H9 (cell line): ENCODE results near the gene TM2D1. TPM values are rescaled to one million over a fixed set of nuclear protein-coding genes. Genes with fewer than 3 reads are reported as not detected.

Experiments used
- DNase-seq: peaks from one replicate; pipeline ENCODE4 v3.0.0-alpha.2; 2017
- H2AFZ ChIP-seq: one replicate; pipeline ENCODE4 v1.6.1; 2013; ENCODE audit warnings: mild to moderate bottlenecking, low read length, control low read depth, moderate library complexity
- H2AK5ac ChIP-seq: 2 replicates; pipeline ENCODE4 v1.6.1; 2013; ENCODE audit warnings: low read length, control low read depth, mixed read lengths; ENCODE audit not compliant: insufficient read length
- H2BK120ac ChIP-seq: one replicate; pipeline ENCODE4 v1.6.1; 2013; ENCODE audit warnings: low read depth, mild to moderate bottlenecking, low read length, control low read depth, inconsistent platforms; ENCODE audit not compliant: poor library complexity, severe bottlenecking
- H2BK12ac ChIP-seq: 2 replicates; pipeline ENCODE4 v1.6.1; 2013; ENCODE audit warnings: low read length, control low read depth, mixed read lengths, low read depth; ENCODE audit not compliant: insufficient read length
- H2BK15ac ChIP-seq: 2 replicates; pipeline ENCODE4 v1.6.1; 2013; ENCODE audit warnings: low read depth, low read length, control low read depth
- H2BK20ac ChIP-seq: one replicate; pipeline ENCODE4 v1.6.1; 2013; ENCODE audit warnings: low read depth, mild to moderate bottlenecking, low read length, control low read depth, inconsistent platforms; ENCODE audit not compliant: poor library complexity, severe bottlenecking
- H2BK5ac ChIP-seq: 2 replicates; pipeline ENCODE4 v1.6.1; 2013; ENCODE audit warnings: low read length, control low read depth, mixed read lengths; ENCODE audit not compliant: insufficient read length
- H3K14ac ChIP-seq: 2 replicates; pipeline ENCODE4 v1.6.1; 2013; ENCODE audit warnings: low read length, control low read depth; ENCODE audit not compliant: insufficient read depth
- H3K18ac ChIP-seq: 2 replicates; pipeline ENCODE4 v1.6.1; 2013; ENCODE audit warnings: low read depth, mild to moderate bottlenecking, mixed read lengths, low read length, control low read depth; ENCODE audit not compliant: insufficient read length
- H3K23ac ChIP-seq: 2 replicates; pipeline ENCODE4 v1.6.1; 2013; ENCODE audit warnings: low read length, control low read depth, mixed read lengths, low read depth; ENCODE audit not compliant: insufficient read length
- H3K23me2 ChIP-seq: 2 replicates; pipeline ENCODE4 v1.6.1; 2013; ENCODE audit warnings: low read depth, mild to moderate bottlenecking, mixed read lengths, low read length, control low read depth; ENCODE audit not compliant: insufficient read length, poor library complexity, severe bottlenecking
- H3K27ac ChIP-seq: 2 replicates; pipeline ENCODE4 v1.5.1; 2013; ENCODE audit warnings: low read length, control low read depth, mixed read lengths, low read depth; ENCODE audit not compliant: insufficient read length
- H3K27me3 ChIP-seq: 2 replicates; pipeline ENCODE4 v1.6.1; 2013; ENCODE audit warnings: low read length, control low read depth, inconsistent platforms; ENCODE audit not compliant: insufficient read depth
- H3K4ac ChIP-seq: 2 replicates; pipeline ENCODE4 v1.6.1; 2013; ENCODE audit warnings: low read depth, mild to moderate bottlenecking, control low read depth, inconsistent platforms, low read length, moderate library complexity
- H3K4me1 ChIP-seq: 2 replicates; pipeline ENCODE4 v1.6.1; 2013; ENCODE audit warnings: low read length, control low read depth, inconsistent platforms; ENCODE audit not compliant: insufficient read depth
- H3K4me2 ChIP-seq: 2 replicates; pipeline ENCODE4 v1.6.1; 2013; ENCODE audit warnings: low read length, control low read depth, mixed read lengths; ENCODE audit not compliant: insufficient read length, insufficient read depth
- H3K56ac ChIP-seq: 2 replicates; pipeline ENCODE4 v1.6.1; 2013; ENCODE audit warnings: low read depth, mild to moderate bottlenecking, mixed read lengths, low read length, control low read depth; ENCODE audit not compliant: insufficient read length
- H3K79me1 ChIP-seq: 2 replicates; pipeline ENCODE4 v1.6.1; 2013; ENCODE audit warnings: low read depth, mild to moderate bottlenecking, moderate library complexity, low read length, control low read depth, inconsistent platforms; ENCODE audit not compliant: insufficient read depth, poor library complexity, severe bottlenecking
- H3K79me2 ChIP-seq: 2 replicates; pipeline ENCODE4 v1.6.1; 2013; ENCODE audit warnings: low read length, control low read depth, inconsistent platforms; ENCODE audit not compliant: insufficient read depth
- H3K9ac ChIP-seq: 2 replicates; pipeline ENCODE4 v1.6.1; 2013; ENCODE audit warnings: low read length, control low read depth, mixed read lengths; ENCODE audit not compliant: insufficient read length; ENCODE audit errors: extremely low read depth
- H3K9me3 ChIP-seq: one replicate; pipeline ENCODE4 v1.6.1; 2013; ENCODE audit warnings: low read depth, low read length, inconsistent platforms; ENCODE audit not compliant: control insufficient read depth
- H3T11ph ChIP-seq: one replicate; pipeline ENCODE4 v1.6.1; 2013; ENCODE audit warnings: mild to moderate bottlenecking, low read length, control low read depth, inconsistent platforms
- H4K20me1 ChIP-seq: one replicate; pipeline ENCODE4 v1.6.1; 2013; ENCODE audit not compliant: control insufficient read depth, insufficient read length, insufficient read depth
- H4K5ac ChIP-seq: 2 replicates; pipeline ENCODE4 v1.6.1; 2013; ENCODE audit warnings: low read depth, mild to moderate bottlenecking, mixed read lengths, low read length, control low read depth; ENCODE audit not compliant: insufficient read length
- H4K8ac ChIP-seq: replicated peaks from 2 replicates; pipeline ENCODE4 v1.6.1; 2013; ENCODE audit warnings: low read length, control low read depth, mixed read lengths, low read depth; ENCODE audit not compliant: insufficient read length
- H4K91ac ChIP-seq: 2 replicates; pipeline ENCODE4 v1.6.1; 2013; ENCODE audit warnings: low read depth, mild to moderate bottlenecking, moderate library complexity, mixed read lengths, low read length, control low read depth; ENCODE audit not compliant: insufficient read length
- H3K27ac Mint-ChIP-seq, 3 experiments: 2 replicates in 2 of 3; 3 replicates in 1 of 3; pipeline ENCODE4 v1.8.0; 2020 to 2021; ENCODE audit warnings: mixed read lengths in 3 of 3, mild to moderate bottlenecking in 1 of 3, moderate library complexity in 1 of 3
- H3K27me3 Mint-ChIP-seq: 2 replicates; pipeline ENCODE4 v1.8.0; 2021; ENCODE audit warnings: low read depth, mild to moderate bottlenecking, moderate library complexity, mixed read lengths
- H3K36me3 Mint-ChIP-seq, 3 experiments: 2 replicates in 2 of 3; 3 replicates in 1 of 3; pipeline ENCODE4 v1.8.0; 2020 to 2021; ENCODE audit warnings: low read depth in 3 of 3, mixed read lengths in 3 of 3; ENCODE audit not compliant: insufficient read depth in 1 of 3
- H3K4me1 Mint-ChIP-seq, 2 experiments: 2 replicates each; pipeline ENCODE4 v1.8.0; 2020; ENCODE audit warnings: mixed read lengths in 2 of 2
- H3K4me3 Mint-ChIP-seq, 2 experiments: 2 replicates in 1 of 2; 3 replicates in 1 of 2; pipeline ENCODE4 v1.8.0; 2020 to 2021; ENCODE audit warnings: mild to moderate bottlenecking in 2 of 2, mixed read lengths in 2 of 2, moderate library complexity in 1 of 2
- H3K9me3 Mint-ChIP-seq, 2 experiments: 2 replicates in 1 of 2; 3 replicates in 1 of 2; pipeline ENCODE4 v1.8.0; 2020; ENCODE audit warnings: mild to moderate bottlenecking in 2 of 2, mixed read lengths in 2 of 2, moderate library complexity in 1 of 2
- WGBS: extraction: QIAGEN DNeasy Blood & Tissue Kit; methylation state at CpG from one replicate; pipeline ENCODE4 v1.1.7; 2013; ENCODE audit warnings: missing lambda C conversion rate, low lambda C conversion rate, mixed read lengths; ENCODE audit not compliant: insufficient read length; ENCODE audit errors: extremely low coverage; 5-methylcytosine and 5-hydroxymethylcytosine counted together
- total RNA-seq: library from RNA; stranded (reverse); gene quantifications from 2 replicates; pipeline ENCODE4 v1.2.1, GENCODE V29; 2021
- TF ChIP-seq, protein P1 (sequence below): fragments of 200-600 bp; sonication (generic); conservative IDR thresholded peaks from 3 replicates; pipeline ENCODE4 v1.8.0; 2021; ENCODE audit warnings: antibody characterized with exemption, mild to moderate bottlenecking

Gene TM2D1
- total RNA-seq, 1 experiment from 2014 or later, result 20.3 TPM

DNA sequence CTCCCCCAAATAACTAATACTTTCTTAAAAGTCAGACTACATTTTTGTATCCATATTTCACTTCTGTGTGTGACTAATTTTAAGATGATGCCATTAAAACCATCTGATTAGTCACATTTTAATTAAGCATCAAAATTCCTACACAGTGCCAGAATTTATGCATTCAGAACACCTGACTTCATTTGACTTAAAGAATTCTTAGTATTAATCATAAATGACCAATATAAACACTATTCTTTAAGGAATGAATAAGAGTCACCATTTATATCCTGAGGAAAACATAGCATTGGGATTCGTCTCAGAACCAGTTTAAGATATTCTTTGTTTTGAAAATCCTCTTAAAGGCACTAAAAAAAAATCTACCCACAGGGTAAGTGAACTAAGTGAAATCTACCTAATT, 37.0 kb downstream of the TM2D1 start:
- no peak overlapping the region for H3K18ac ChIP-seq
- no peaks in the 10 kb centered on the region for H3K27me3 ChIP-seq
- no peaks in the 10 kb centered on the region for H3K4me1 Mint-ChIP-seq
- WGBS, result no CpG with 5 or more reads among the region's 1 CpG
- H3T11ph ChIP-seq, result no peak overlapping the region
- DNase-seq, result no peak
- no peak overlapping the region for H2BK15ac ChIP-seq
- no peak overlapping the region for H4K5ac ChIP-seq
- H3K27ac ChIP-seq, result no peak overlapping the region
- no peak overlapping the region for H2AK5ac ChIP-seq
- no peaks in the 10 kb centered on the region for H4K20me1 ChIP-seq
- H2BK120ac ChIP-seq, result no peak overlapping the region
- H3K4ac ChIP-seq, result no peak overlapping the region
- no peak overlapping the region for H3K14ac ChIP-seq
- TF ChIP-seq, protein P1, sequence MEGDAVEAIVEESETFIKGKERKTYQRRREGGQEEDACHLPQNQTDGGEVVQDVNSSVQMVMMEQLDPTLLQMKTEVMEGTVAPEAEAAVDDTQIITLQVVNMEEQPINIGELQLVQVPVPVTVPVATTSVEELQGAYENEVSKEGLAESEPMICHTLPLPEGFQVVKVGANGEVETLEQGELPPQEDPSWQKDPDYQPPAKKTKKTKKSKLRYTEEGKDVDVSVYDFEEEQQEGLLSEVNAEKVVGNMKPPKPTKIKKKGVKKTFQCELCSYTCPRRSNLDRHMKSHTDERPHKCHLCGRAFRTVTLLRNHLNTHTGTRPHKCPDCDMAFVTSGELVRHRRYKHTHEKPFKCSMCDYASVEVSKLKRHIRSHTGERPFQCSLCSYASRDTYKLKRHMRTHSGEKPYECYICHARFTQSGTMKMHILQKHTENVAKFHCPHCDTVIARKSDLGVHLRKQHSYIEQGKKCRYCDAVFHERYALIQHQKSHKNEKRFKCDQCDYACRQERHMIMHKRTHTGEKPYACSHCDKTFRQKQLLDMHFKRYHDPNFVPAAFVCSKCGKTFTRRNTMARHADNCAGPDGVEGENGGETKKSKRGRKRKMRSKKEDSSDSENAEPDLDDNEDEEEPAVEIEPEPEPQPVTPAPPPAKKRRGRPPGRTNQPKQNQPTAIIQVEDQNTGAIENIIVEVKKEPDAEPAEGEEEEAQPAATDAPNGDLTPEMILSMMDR, result no peak
- peaks cover 0 to 2% (median 0%) of the 10 kb centered on the region in 3 experiments; a peak in 2 of 7 replicates for H3K36me3 Mint-ChIP-seq
- no peaks in the 10 kb centered on the region for H3K79me2 ChIP-seq
- H3K23ac ChIP-seq, result no peak overlapping the region
- no peak overlapping the region for H2BK12ac ChIP-seq
- no peaks in the 10 kb centered on the region for H3K9me3 ChIP-seq
- no peaks in the 10 kb centered on the region for H3K79me1 ChIP-seq
- H3K4me3 Mint-ChIP-seq, result no peak overlapping the region
- H3K9ac ChIP-seq, result no peak overlapping the region
- H2BK5ac ChIP-seq, result no peak overlapping the region
- H3K4me2 ChIP-seq, result no peak overlapping the region
- H4K91ac ChIP-seq, result no peak overlapping the region
- H3K27ac Mint-ChIP-seq, result no peak overlapping the region
- H2AFZ ChIP-seq, result no peak overlapping the region
- no peak overlapping the region for H2BK20ac ChIP-seq
- H3K23me2 ChIP-seq, result no peaks in the 10 kb centered on the region
- H3K56ac ChIP-seq, result no peak overlapping the region
- no peaks in the 10 kb centered on the region for H3K27me3 Mint-ChIP-seq
- no peaks in the 10 kb centered on the region for H3K4me1 ChIP-seq
- H4K8ac ChIP-seq, result no peak overlapping the region
- no peaks in the 10 kb centered on the region for H3K9me3 Mint-ChIP-seq
